Measurements from ENCODE around the gene PLPP2. TPM values are rescaled to one million over a fixed set of nuclear protein-coding genes. Genes with fewer than 3 reads are reported as not detected.

PLPP2 gene
- total and polyA plus RNA-seq, 9 of the 15 experiments (the other 6 are each of a cell fraction or from before 2014, with no cell fraction given), result 0.51 to 4.4 (median 2.2) TPM; not detected in 1

DNA sequence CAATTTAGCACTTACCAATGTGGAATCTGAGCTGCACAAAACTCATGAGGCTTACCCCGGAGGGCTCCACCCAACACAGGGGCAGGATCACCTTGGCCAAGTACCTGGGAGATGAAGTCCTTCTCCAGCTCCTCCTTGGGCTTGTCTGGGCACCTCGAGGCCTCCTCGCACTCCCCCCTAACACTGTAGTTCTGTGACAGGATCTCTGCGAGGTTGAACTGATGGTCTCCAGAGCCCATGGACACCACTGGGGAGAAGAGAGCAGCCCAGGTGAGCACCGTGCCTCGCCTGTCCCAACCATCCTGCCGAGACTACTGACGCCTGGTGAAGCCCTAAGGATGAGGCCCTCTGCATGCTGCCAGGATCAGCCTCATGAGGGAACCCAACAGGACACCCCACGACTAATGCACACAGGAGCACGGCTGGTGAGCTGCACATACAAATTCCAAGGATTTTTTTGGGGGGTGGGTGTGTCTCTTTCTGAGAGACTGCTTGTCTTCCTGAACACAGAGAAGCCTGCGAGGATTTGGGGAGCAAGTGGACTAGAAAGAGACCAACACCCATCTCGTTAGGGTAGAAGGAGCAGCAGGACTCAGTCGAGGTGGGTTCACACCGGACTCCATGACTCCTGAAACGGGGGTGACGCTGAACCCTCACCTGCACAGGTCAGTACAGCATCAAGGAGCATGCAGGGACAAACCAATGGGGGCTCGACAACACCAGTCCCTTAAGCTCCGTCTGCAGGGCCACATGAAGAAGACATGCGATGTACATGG lies 43.3 kb upstream of the PLPP2 start (continued):
- TF ChIP-seq, protein P1, sequence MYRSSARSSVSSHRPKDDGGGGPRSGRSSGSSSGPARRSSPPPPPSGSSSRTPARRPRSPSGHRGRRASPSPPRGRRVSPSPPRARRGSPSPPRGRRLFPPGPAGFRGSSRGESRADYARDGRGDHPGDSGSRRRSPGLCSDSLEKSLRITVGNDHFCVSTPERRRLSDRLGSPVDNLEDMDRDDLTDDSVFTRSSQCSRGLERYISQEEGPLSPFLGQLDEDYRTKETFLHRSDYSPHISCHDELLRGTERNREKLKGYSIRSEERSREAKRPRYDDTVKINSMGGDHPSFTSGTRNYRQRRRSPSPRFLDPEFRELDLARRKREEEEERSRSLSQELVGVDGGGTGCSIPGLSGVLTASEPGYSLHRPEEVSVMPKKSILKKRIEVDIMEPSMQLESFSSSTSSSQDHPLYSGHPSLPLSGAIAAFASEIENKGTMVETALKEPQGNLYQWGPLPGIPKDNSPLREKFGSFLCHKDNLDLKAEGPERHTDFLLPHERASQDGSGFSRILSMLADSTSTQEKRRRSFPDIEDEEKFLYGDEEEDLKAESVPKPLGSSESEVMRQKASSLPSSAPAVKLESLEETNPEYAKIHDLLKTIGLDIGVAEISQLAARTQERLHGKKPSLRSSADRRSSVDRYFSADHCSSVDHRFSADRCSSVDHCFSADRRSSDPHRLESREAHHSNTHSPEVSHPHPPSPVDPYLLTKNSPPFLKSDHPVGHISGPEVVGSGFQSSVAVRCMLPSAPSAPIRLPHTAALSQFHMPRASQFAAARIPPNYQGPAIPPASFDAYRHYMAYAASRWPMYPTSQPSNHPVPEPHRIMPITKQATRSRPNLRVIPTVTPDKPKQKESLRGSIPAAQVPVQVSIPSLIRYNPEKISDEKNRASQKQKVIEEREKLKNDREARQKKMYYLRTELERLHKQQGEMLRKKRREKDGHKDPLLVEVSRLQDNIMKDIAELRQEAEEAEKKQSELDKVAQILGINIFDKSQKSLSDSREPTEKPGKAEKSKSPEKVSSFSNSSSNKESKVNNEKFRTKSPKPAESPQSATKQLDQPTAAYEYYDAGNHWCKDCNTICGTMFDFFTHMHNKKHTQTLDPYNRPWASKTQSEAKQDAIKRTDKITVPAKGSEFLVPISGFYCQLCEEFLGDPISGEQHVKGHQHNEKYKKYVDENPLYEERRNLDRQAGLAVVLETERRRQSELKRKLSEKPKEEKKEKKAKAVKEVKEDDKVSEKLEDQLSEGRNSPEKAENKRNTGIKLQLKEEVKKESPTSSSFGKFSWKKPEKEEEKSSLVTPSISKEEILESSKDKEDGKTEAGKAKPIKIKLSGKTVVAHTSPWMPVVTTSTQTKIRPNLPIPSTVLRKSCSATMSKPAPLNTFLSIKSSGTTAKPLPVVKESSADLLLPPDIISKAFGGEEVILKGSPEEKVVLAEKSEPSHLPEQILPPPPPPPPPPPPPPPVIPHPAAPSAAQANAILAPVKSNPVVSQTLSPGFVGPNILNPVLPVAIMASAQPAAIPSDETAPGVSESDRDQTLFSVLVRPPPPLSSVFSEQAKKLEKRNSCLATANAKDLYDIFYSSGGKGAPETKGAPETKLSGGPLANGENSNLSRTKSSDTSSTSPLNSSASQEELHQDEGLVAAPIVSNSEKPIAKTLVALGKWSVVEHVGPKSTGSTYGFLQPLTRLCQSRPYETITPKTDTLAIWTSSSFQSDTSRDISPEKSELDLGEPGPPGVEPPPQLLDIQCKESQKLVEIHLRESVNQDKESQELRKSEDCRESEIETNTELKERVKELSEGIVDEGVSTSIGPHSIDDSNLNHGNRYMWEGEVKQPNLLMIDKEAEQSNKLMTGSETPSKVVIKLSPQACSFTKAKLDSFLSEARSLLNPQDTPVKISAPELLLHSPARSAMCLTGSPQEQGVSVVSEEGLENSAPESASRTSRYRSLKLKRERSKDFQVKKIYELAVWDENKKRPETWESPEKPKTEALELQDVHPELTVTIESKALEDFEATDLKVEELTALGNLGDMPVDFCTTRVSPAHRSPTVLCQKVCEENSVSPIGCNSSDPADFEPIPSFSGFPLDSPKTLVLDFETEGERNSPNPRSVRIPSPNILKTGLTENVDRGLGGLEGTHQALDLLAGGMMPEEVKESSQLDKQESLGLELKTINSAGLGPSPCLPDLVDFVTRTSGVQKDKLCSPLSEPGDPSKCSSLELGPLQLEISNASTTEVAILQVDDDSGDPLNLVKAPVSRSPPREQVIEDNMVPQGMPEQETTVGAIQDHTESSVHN (IDR thresholded peaks at IDR 0.05; ENCODE audit: borderline replicate concordance in 1 of 2, low read depth in 1 of 2), result no peak
- no peak for TF ChIP-seq PHB2 (IDR thresholded peaks at IDR 0.05; ENCODE audit: low read depth)
- TF ChIP-seq PRPF4 (IDR thresholded peaks at IDR 0.05; ENCODE audit: insufficient read depth, low read depth, low read length, poor library complexity, severe bottlenecking), result no peak
- no peak for TF ChIP-seq LARP7 (IDR thresholded peaks at IDR 0.05)
- TF ChIP-seq XRCC5 (IDR thresholded peaks at IDR 0.05; ENCODE audit: low read depth, low read length), result no peak
- no peak for TF ChIP-seq MEF2D (tag; conservative IDR thresholded peaks at IDR 0.05; ENCODE audit: low read depth)
- TF ChIP-seq ZC3H4 (CRISPR knock-in tag; IDR thresholded peaks at IDR 0.05; ENCODE audit: borderline replicate concordance), result no peak
- TF ChIP-seq CCNT2 (IDR thresholded peaks at IDR 0.05; ENCODE audit: borderline replicate concordance, extremely low read depth, insufficient read length, low read depth, low read length), result no peak

Data from K562 (cell line).